Gastrocnemius medialis (tissue), 4 donors: ENCODE measurements around the gene PFKFB2.

ENCODE experiments used
- CTCF ChIP-seq, 5 experiments: fragments of 450-650 bp in 3 of 5; fragments of 200-600 bp in 2 of 5; sonication (generic) in 2 of 5; IDR thresholded peaks in 4 of 5; conservative IDR thresholded peaks in 1 of 5; 1 replicate in 4 of 5; 2 replicates in 1 of 5; pipeline ENCODE4 v1.5.1; 2016 to 2019; ENCODE audit warnings: antibody characterized with exemption in 5 of 5, mild to moderate bottlenecking in 3 of 5, moderate library complexity in 3 of 5
- POLR2A ChIP-seq, 2 donors: fragments of 450-650 bp; IDR thresholded peaks; one replicate each; pipeline ENCODE4 v1.6.1; 2017; ENCODE audit warnings: antibody characterized with exemption in 2 of 2, mild to moderate bottlenecking in 2 of 2, moderate library complexity in 2 of 2

GRCh38 chr1:207047505-207047904 lies 5.6 kb upstream of the PFKFB2 start:
- TF ChIP-seq CTCF (IDR thresholded peaks at IDR 0.05 in 4 of 5, conservative IDR thresholded peaks at IDR 0.05 in 1 of 5) (no peak), POLR2A (IDR thresholded peaks at IDR 0.05) (no peak)
